Measurements from ENCODE around the gene SSTR5.

GRCh38 chr16:1117176-1117900, 44.8 kb downstream of the SSTR5 start:
- TF ChIP-seq CTCF (IDR thresholded peaks at IDR 0.05; ENCODE audit: borderline replicate concordance, extremely low read depth, low read length, poor library complexity, severe bottlenecking), result no peak
- TF ChIP-seq EZH2 (IDR thresholded peaks at IDR 0.05; ENCODE audit: borderline replicate concordance, low read depth, low read length, severe bottlenecking), result no peak

Measured in DND-41 (cell line).